ENCODE results near the gene TESMIN. TPM values are rescaled to one million over a fixed set of nuclear protein-coding genes. Genes with fewer than 3 reads are reported as not detected.

The TESMIN gene
- total RNA-seq, 2 donors from 2014 or later = 0.62 to 0.93 TPM

Other genes with a start within 250 kb of the TESMIN start
- under 1 TPM in 1 of 2 donors, not detected in 1; 0.52 TPM for gene GAL, start 67.0 kb downstream of the TESMIN start, total RNA-seq
- gene CPT1A, start 90.4 kb upstream of the TESMIN start, total RNA-seq = 100 to 1,000 TPM in 1 of 2 donors, 10 to 100 TPM in 1; 62.3 to 127 TPM
- 10 to 100 TPM; 44.9 to 47.5 TPM for gene MRPL21, start 152.3 kb upstream of the TESMIN start, total RNA-seq
- gene IGHMBP2, start 152.4 kb upstream of the TESMIN start, total RNA-seq = 10 to 100 TPM; 18.3 to 18.4 TPM
- not detected for gene MRGPRD, start 229.5 kb upstream of the TESMIN start, total RNA-seq

All from posterior vena cava (tissue), 2 donors.